Measurements from ENCODE around the gene NLK.

- TF ChIP-seq CTCF (IDR thresholded peaks at IDR 0.05) (no peak), POLR2AphosphoS5 (IDR thresholded peaks at IDR 0.05; ENCODE audit: low read depth, low read length) (no peak), SIN3A (IDR thresholded peaks at IDR 0.05; ENCODE audit: borderline replicate concordance, insufficient read depth, low read depth, low read length) (no peak), REST (IDR thresholded peaks at IDR 0.05; ENCODE audit: insufficient read depth in 1 of 2, low read depth in 2 of 2, low read length in 1 of 2) (no peak)
Measured at GRCh38 chr17:28086519-28086918, 44.0 kb downstream of the NLK start.
